NCI-H2171 (cell line): ENCODE measurements around the gene ABHD14A.
"Not testable (repeated sequence)": the region's sequence is repeated elsewhere in the genome, so short reads cannot be mapped to it uniquely, and the experiment has no call there.

Source experiments
- DNase-seq: peaks from one replicate; lab custom pipeline; 2025; lab: John Stamatoyannopoulos, UW

Gene ABHD14A

GRCh38 chr3:51974277-51974962 lies 444 bp upstream of the ABHD14A start:
- DNase-seq = no peak

GRCh38 chr3:51975852-51976549 lies 1.1 kb downstream of the ABHD14A start:
- no peak for DNase-seq

GRCh38 chr3:51977446-51978142 lies 2.7 kb downstream of the ABHD14A start:
- DNase-seq = no peak

- DNase-seq = no peak
Observed at GRCh38 chr3:51978143-51978502, 3.3 kb downstream of the ABHD14A start.

- no peak for DNase-seq
Observed at GRCh38 chr3:51980253-51980652, 5.4 kb downstream of the ABHD14A start.

- no peak for DNase-seq
Observed at GRCh38 chr3:51982352-51982837, 7.5 kb downstream of the ABHD14A start.

GRCh38 chr3:51982838-51983577 lies 8.1 kb downstream of the ABHD14A start, which contains the start of gene ACY1:
Gene ACY1, plus strand, starts transcription at chr3:51983535. Its CDS starts 530 bp downstream, at chr3:51984065.
- no peak for DNase-seq

GRCh38 chr3:51983578-51984268 lies 8.9 kb downstream of the ABHD14A start:
- DNase-seq = no peak

GRCh38 chr3:51984269-51984647 lies 9.4 kb downstream of the ABHD14A start:
- DNase-seq = no peak

- DNase-seq = no peak
Observed at GRCh38 chr3:51985063-51985462, 10.2 kb downstream of the ABHD14A start.

GRCh38 chr3:51986010-51986947 lies 11.4 kb downstream of the ABHD14A start:
- DNase-seq = no peak

GRCh38 chr3:51987568-51987967 lies 12.7 kb downstream of the ABHD14A start:
- no peak for DNase-seq

GRCh38 chr3:51988286-51989146 lies 13.7 kb downstream of the ABHD14A start:
- no peak for DNase-seq

- DNase-seq = not testable (repeated sequence)
Observed at GRCh38 chr3:51990501-51990971, 15.7 kb downstream of the ABHD14A start.

- DNase-seq = no peak
Observed at GRCh38 chr3:51992017-51992682, 17.3 kb downstream of the ABHD14A start.

GRCh38 chr3:51993657-51994056 lies 18.8 kb downstream of the ABHD14A start:
- DNase-seq = not testable (repeated sequence)

- DNase-seq = no peak
Observed at GRCh38 chr3:51994530-51994929, 19.7 kb downstream of the ABHD14A start.

- peak; percentile 74 for DNase-seq
Observed at GRCh38 chr3:51995346-51996163, 20.7 kb downstream of the ABHD14A start, which contains the start of gene RPL29. Gene RPL29, minus strand, starts transcription at chr3:51995895. Its CDS starts 434 bp downstream, at chr3:51995461.
